HG03439 (cell line): ENCODE measurements around the gene EHBP1.

Experiments
- ATAC-seq: cut with Tn5 transposase; IDR thresholded peaks from one replicate; pipeline ENCODE4 v1.9.1; 2021; ENCODE audit warnings: mild to moderate bottlenecking, moderate library complexity; ENCODE audit not compliant: unreplicated experiment

Gene EHBP1

DNA sequence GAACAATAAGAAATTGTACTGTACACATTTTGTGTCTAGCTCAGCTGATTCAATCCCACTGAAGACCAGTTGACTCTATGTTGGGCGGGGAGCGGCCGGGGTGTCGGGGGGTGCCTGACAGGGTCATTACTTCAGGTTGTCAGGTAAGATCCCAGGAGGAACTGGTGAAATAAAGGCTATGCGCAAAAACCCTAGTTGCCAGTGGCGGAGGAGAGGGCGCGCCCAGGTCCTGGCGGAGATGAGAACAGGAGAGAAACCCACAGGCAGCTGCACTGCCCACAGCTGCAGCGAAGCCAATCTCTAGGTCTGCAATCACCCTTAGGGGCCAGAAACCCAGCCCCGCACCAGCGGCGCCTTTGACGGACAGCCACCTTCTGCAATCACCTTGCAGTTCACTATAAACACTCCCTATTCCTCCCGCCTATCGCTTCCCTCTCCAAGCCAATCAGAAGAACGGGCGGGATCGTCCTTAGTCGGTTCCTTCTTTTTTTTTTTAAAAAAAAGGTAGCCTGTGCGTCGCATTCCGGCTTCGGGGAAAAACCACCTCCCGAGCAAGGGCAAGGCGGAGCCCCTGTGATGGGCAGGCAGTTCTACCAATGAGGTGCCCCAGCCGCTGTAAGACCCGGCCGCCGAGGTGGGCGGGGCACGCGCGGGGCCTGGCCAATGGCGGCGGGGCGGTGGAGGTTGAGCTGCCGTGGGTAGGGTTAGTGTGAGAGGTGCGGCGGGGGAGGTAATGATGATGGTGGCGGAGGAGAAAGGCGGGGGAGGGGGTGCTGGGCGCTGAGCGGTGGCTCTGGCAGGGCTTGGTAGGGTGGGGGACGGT is at the start of gene EHBP1:
Gene EHBP1, plus strand, starts transcription at position 707 of the 823 bp plus-strand sequence. CDS start 1,479 bp downstream, outside the sequence.
- ATAC-seq: peak; percentile 97

GRCh38 chr2:62657783-62658182 is 47.7 kb upstream of the EHBP1 start:
- no peak for ATAC-seq

DNA sequence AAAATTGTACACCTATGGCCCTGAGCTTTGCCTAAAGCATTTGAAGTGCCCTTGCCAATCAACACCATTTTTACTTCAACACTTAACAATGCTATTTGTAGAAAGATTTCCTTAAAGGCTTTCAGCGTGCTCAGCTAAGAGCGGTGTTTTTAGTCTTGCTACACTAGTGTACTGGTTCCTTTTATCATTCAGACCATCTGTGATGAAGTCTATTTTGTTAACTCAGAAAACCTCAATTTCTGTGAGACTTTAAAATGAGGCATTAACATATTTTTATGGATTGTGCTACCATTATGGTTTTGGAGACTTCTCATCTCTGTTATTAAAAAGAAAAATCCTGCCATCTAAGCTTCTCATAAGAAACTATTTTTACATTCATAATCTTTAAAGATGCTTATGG is 46.6 kb upstream of the EHBP1 start:
- no peak for ATAC-seq

- ATAC-seq: peak; percentile 84
These were observed 45.4 kb upstream of the EHBP1 start for GRCh38 chr2:62660087-62660486.

- peak; percentile 42 for ATAC-seq
These were observed 44.8 kb upstream of the EHBP1 start for GRCh38 chr2:62660582-62661262.

GRCh38 chr2:62661263-62661635 is 44.3 kb upstream of the EHBP1 start:
- ATAC-seq: no peak

DNA sequence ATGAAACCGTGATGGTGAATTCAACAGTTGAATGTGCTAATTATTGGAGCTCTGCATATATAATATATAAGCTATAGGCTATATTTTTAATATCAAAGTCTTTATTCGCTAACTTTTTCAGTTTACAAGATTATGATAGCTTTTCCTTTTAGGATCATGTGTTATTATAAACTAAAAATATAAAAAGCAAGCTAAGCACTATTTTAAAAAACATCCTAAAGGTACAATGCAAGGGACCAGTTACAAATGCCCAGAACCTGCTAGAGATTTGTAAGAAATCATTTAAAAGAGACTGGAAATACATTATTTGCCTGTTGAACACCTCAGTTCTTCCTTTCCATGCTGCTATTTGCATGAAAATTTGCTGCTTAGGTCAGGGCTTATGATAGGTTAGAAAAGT is 43.4 kb upstream of the EHBP1 start:
- no peak for ATAC-seq

DNA sequence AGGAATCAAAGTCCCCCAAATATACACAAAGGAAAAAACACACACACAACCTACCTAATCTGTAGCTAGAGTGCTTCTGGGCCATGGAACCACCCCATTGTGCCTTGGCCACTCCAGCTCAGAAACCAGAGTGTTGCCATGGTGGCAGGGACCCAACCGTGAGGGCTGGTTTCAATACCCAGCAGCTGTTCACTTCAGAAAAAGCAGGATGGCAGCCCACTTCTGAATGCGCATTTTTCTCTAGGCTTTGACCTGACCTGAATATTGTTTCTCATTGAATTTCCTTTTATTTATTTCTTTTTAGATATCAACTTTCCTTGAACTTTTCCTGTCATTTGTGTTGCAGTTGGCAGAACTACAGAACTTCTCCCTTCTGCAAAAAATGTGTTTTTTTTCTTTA is 43.0 kb upstream of the EHBP1 start:
- no peak for ATAC-seq

DNA sequence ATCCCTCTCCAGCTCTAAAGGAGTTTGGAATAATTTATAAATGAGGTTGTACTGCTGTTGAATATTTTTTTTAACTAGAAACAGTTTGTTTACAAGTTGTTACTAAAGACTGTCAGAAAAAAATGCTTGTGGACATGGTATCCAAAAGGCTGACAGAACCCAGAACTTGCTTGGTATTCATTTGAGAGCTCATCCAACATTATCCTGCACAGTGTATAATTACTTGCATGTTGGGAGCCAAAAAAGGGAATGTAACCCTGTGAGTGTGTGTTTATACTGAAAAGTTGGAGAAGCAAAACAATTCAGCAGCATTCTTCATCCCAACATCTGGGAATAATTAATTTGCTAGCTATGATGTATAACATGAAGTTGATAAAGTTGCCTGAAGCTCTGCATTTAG is 42.1 kb upstream of the EHBP1 start:
- no peak for ATAC-seq

GRCh38 chr2:62663920-62664795 is 41.4 kb upstream of the EHBP1 start:
- ATAC-seq: no peak

- ATAC-seq: no peak
These were observed 40.1 kb upstream of the EHBP1 start for GRCh38 chr2:62665446-62665845.

DNA sequence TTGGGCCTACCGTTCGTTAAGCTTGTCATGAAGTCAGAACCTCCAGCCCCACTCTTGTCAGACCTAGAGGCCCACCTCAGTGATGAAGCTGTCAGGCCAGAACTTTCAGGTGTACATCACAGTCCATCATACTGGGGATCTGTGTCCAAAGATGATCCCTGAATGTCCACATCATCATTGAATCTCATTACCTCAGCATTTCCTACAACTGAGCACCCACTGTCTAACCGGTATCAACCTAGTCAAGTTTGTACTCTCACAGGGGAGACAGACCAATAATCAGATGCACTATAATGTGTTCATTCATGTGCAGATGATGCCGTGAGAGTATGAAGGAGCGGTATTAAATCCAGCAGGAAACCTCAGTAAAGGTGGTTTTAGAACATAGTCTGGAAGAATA is 36.3 kb upstream of the EHBP1 start:
- ATAC-seq: no peak

DNA sequence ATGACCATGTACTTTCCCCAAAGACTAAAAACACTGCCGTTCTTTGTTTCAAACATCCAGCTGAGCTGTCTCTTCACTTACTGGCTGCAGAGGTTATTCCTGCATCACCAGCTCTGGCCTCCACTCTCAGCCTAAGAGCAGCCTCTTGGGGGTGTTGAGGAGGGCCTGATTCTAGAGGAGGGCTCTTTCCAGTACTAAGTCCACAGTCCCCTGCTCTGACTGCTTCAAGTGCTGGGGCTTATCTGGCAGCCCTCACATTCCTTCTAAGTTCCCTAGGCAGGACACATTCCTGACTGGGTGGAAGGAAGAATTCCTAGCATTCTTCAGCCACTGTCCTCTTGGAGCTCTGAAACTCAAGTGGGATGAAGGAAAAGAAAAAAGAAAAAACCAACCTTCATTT is 32.9 kb upstream of the EHBP1 start:
- no peak for ATAC-seq

DNA sequence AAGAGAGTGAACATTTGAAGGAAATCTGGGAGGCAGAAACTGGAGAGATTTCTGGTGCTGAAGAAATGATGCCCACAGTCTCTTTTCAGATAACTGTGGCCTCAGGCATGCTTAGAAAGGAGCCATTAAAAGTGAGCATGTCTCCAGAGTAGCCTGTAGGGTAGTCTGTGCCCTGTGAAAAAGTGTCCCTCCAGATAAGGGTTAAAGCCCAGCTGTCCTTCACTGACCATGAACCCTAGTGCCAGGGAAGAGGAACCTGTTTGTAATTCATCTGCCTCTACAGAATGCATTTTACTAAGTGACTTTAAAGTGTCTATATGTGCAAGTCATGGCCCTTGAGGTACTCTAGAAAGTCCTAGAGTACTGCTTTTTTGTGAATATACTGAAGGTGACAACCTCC is 30.5 kb upstream of the EHBP1 start:
- no peak for ATAC-seq

DNA sequence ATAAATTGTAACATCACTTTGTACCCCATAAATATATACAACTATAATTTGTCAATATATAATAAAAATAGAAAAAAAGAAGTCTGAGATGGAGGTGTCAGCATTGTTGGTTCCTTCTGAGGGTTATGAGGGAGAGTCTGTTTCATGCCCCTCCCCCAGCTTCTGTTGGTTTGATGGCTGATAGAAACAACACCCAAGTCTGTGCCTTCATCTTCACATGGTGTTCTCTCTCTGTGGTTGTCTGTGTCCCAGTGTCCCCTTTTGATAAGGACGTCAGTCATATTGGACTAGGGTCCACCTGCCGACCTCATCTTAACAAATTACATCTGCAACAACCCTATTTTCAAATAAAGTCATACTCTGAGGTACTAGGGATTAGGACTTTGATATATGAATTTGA is 20.3 kb upstream of the EHBP1 start:
- ATAC-seq: no peak

GRCh38 chr2:62686012-62686685 is 19.4 kb upstream of the EHBP1 start:
- ATAC-seq: no peak

DNA sequence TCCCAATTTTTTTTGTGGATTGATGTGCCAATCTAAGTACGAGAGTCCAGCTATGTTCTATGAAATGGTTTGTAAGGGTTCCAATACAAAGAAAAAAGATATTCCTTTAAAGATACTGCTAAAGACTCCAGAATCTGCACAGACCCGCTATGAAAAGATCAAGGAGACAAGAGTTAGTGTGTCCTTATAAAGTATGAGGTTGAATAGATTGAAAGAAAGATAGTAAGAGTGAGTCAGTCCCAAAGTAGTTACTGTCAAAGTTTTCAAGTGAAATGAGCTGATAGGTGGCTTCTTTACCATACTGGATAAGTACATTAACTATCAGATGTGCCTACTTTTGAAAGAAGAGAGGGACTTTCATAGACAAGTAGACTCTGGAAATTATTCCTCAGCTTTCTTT is 17.9 kb upstream of the EHBP1 start:
- ATAC-seq: no peak

DNA sequence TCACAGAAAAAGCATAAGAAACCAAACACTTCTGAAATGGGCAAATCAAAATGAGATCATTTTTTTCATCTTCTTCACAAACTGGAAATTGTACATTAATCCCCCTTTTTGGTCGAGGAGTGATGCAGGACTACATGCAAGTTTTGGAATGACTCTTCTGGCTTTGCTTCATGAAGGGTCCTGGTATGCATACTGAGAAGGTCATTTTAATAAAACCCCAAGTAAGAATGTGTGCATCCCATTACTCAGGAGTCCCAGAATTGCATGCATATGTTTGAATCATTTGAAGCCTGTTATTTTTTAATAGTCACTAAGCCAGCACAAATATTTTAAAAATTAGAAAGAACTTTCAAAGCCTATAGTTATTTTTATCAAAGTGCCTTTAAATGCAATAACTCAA is 16.7 kb upstream of the EHBP1 start:
- no peak for ATAC-seq

- ATAC-seq: no peak
These were observed 14.3 kb upstream of the EHBP1 start for GRCh38 chr2:62691186-62691585.

DNA sequence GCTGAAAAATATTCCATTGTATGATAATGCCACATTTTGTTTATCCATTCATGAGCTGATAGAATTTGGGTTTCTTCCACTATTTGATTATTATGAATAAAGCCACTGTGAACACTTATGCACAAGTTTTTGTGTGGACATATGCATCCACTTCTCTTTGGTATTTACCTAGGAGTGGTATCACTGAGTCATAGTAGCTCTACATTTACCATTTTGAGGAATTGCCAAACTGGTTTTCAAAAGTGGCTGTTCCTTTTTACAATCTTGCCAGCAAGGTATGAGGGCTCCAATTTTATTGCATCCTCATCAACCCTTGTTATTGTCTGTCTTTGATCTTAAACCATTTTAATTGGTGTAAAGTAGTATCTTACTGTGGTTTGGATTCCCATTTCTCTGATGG is 13.3 kb upstream of the EHBP1 start:
- no peak for ATAC-seq

- no peak for ATAC-seq
These were observed 6.9 kb upstream of the EHBP1 start for GRCh38 chr2:62698653-62699052.
